GM23338 (cell line): ENCODE data around the gene MPO. TPM values are rescaled to one million over a fixed set of nuclear protein-coding genes. Genes with fewer than 3 reads are reported as not detected.

Experiments used
- ATAC-seq: fragments of 200-7000 bp; cut with Tn5 transposase; 3 replicates; pipeline ENCODE4 v1.9.1; 2020
- DNase-seq: peaks from one replicate; pipeline ENCODE4 v3.0.0-alpha.2; 2015; ENCODE audit warnings: low spot score
- H2AFZ ChIP-seq: fragments of 200-600 bp; sonication (generic); 2 replicates; pipeline ENCODE4 v1.8.0; 2016; ENCODE audit warnings: antibody characterized with exemption, mild to moderate bottlenecking, moderate library complexity
- H3F3A ChIP-seq: fragments of 200-600 bp; sonication (generic); replicated peaks from 2 replicates; pipeline ENCODE4 v1.8.0; 2017; ENCODE audit warnings: antibody characterized with exemption, mixed run types, low read depth
- H3K27ac ChIP-seq: fragments of 200-600 bp; sonication (generic); 2 replicates; pipeline ENCODE4 v1.6.1; 2016; ENCODE audit warnings: low read depth
- H3K27me3 ChIP-seq: fragments of 200-600 bp; sonication (generic); 2 replicates; pipeline ENCODE4 v1.8.0; 2016; ENCODE audit warnings: mild to moderate bottlenecking, mixed run types, moderate library complexity; ENCODE audit not compliant: insufficient read depth
- H3K36me3 ChIP-seq: fragments of 200-600 bp; sonication (generic); 2 replicates; pipeline ENCODE4 v1.8.0; 2016; ENCODE audit warnings: mild to moderate bottlenecking; ENCODE audit not compliant: insufficient read depth
- H3K4me1 ChIP-seq: fragments of 200-600 bp; sonication (generic); 2 replicates; pipeline ENCODE4 v1.8.0; 2016; ENCODE audit warnings: mild to moderate bottlenecking, moderate library complexity; ENCODE audit not compliant: insufficient read depth
- H3K4me2 ChIP-seq: fragments of 200-600 bp; sonication (generic); 2 replicates; pipeline ENCODE4 v1.7.1; 2017; ENCODE audit warnings: mixed run types
- H3K4me3 ChIP-seq: fragments of 200-600 bp; sonication (generic); 2 replicates; pipeline ENCODE4 v1.6.1; 2016; ENCODE audit warnings: mixed run types
- H3K79me2 ChIP-seq: fragments of 200-600 bp; sonication (generic); replicated peaks from 2 replicates; pipeline ENCODE4 v1.8.0; 2017; ENCODE audit warnings: mild to moderate bottlenecking; ENCODE audit not compliant: insufficient read depth
- H3K9me2 ChIP-seq: fragments of 200-600 bp; sonication (generic); 2 replicates; pipeline ENCODE4 v1.8.0; 2017; ENCODE audit not compliant: insufficient read depth
- H4K20me1 ChIP-seq: fragments of 200-600 bp; sonication (generic); replicated peaks from 2 replicates; pipeline ENCODE4 v1.8.0; 2017; ENCODE audit warnings: mild to moderate bottlenecking; ENCODE audit not compliant: insufficient read depth
- H3K27ac Mint-ChIP-seq: 2 replicates; pipeline ENCODE4 v1.8.0; 2020; ENCODE audit warnings: inconsistent platforms, mild to moderate bottlenecking, moderate library complexity, mixed read lengths
- H3K27me3 Mint-ChIP-seq: 3 replicates; pipeline ENCODE4 v1.8.0; 2022; ENCODE audit warnings: low read depth, mild to moderate bottlenecking, moderate library complexity, mixed read lengths, inconsistent platforms; ENCODE audit not compliant: insufficient read depth, poor library complexity
- H3K36me3 Mint-ChIP-seq: 3 replicates; pipeline ENCODE4 v1.8.0; 2021; ENCODE audit warnings: low read depth, mild to moderate bottlenecking, inconsistent platforms, moderate library complexity, mixed read lengths
- H3K4me1 Mint-ChIP-seq: 3 replicates; pipeline ENCODE4 v1.8.0; 2020; ENCODE audit warnings: mild to moderate bottlenecking, inconsistent platforms, mixed read lengths
- H3K4me3 Mint-ChIP-seq: 3 replicates; pipeline ENCODE4 v1.8.0; 2021; ENCODE audit warnings: moderate library complexity, mild to moderate bottlenecking, inconsistent platforms, mixed read lengths
- H3K9me3 Mint-ChIP-seq: 3 replicates; pipeline ENCODE4 v1.8.0; 2020; ENCODE audit warnings: moderate library complexity, mild to moderate bottlenecking, inconsistent platforms, mixed read lengths
- CREB1 ChIP-seq: fragments of 250-450 bp; sonication (Bioruptor Pico); IDR thresholded peaks from 2 replicates; pipeline ENCODE4 v1.5.0; 2020; ENCODE audit warnings: low read depth, mild to moderate bottlenecking, moderate library complexity
- EZH2 ChIP-seq: fragments of 200-600 bp; sonication (generic); IDR thresholded peaks from one replicate; pipeline ENCODE4 v1.8.0; 2017; ENCODE audit warnings: antibody characterized with exemption, mild to moderate bottlenecking, low read depth; ENCODE audit not compliant: unreplicated experiment
- EZH2phosphoT487 ChIP-seq: fragments of 200-600 bp; sonication (generic); IDR thresholded peaks from one replicate; pipeline ENCODE4 v1.8.1; 2018; ENCODE audit warnings: antibody characterized with exemption; ENCODE audit not compliant: unreplicated experiment
- POLR2AphosphoS5 ChIP-seq: IDR thresholded peaks from 2 replicates; pipeline ENCODE4 v1.6.1; 2016; ENCODE audit warnings: antibody characterized with exemption, low read depth
- ZNF462 ChIP-seq: fragments of 250-450 bp; sonication (Bioruptor Pico); IDR thresholded peaks from 2 replicates; pipeline ENCODE4 v1.5.0; 2020; ENCODE audit warnings: mild to moderate bottlenecking, moderate library complexity
- polyA plus RNA-seq: library from polyadenylated mRNA; unstranded; fragments of >200 nt; fragmentation: Nextera tagmentation; extraction: Ambion mirVana; gene quantifications from 2 replicates; pipeline ENCODE4 v1.2.1, GENCODE V29; 2016
- total RNA-seq: library from RNA; depleted of rRNA; stranded (reverse); fragments of >200 nt; shearing (Covaris generic); gene quantifications from 2 replicates; pipeline ENCODE4 v1.2.3, GENCODE V29; 2014

Gene MPO
- total and polyA plus RNA-seq, 2 experiments from 2014 or later = 0.08 TPM; not detected in 1

GRCh38 chr17:58316260-58316960, 35.7 kb upstream of the MPO start (continued):
- no peak for TF ChIP-seq ZNF462 (CRISPR knock-in tag)

- Histone ChIP-seq H3K4me2 (no peak overlapping the region), H3K79me2 (no peaks in the 10 kb centered on the region), H4K20me1 (no peaks in the 10 kb centered on the region), H3K36me3 (no peaks in the 10 kb centered on the region), H3K27me3 (no peaks in the 10 kb centered on the region), H2AFZ (no peak overlapping the region), H3K4me1 (no peaks in the 10 kb centered on the region), H3F3A (no peaks in the 10 kb centered on the region), H3K9me2 (no peaks in the 10 kb centered on the region), H3K4me3 (no peak overlapping the region), H3K27ac (no peak overlapping the region)
- Mint-ChIP-seq H3K27ac (no peak overlapping the region), H3K4me1 (peaks cover 12% of the 10 kb centered on the region), H3K9me3 (no peaks in the 10 kb centered on the region), H3K36me3 (no peaks in the 10 kb centered on the region), H3K27me3 (peaks cover 5% of the 10 kb centered on the region), H3K4me3 (no peak overlapping the region)
- DNase-seq = no peak
- no peak for ATAC-seq
- TF ChIP-seq ZNF462 (CRISPR knock-in tag) = no peak
- no peak for TF ChIP-seq EZH2
- TF ChIP-seq POLR2AphosphoS5 = no peak
- TF ChIP-seq CREB1 (CRISPR knock-in tag) = no peak
- TF ChIP-seq EZH2phosphoT487 = no peak
These were observed 35.0 kb upstream of the MPO start for GRCh38 chr17:58315750-58316149.
